GM12878 (cell line): Measurements from ENCODE around the gene KBTBD2. TPM values are rescaled to one million over a fixed set of nuclear protein-coding genes. Genes with fewer than 3 reads are reported as not detected.

ENCODE experiments used
- ATAC-seq: fragments of 200-7000 bp; cut with Tn5 transposase; 3 replicates; pipeline ENCODE4 v1.9.1; 2020; ENCODE audit warnings: mild to moderate bottlenecking, moderate library complexity
- BruUV-seq: library from RNA; stranded (reverse); fragments of 400-500 nt; replicated peaks from 2 replicates; lab custom pipeline; 2021; lab: Mats Ljungman, UMichigan
- CTCF ChIA-PET: fragments of 300-600 bp; sonication (Branson Sonifier 250); formaldehyde crosslinking; extraction: SDS; loops from one replicate; lab custom pipeline; 2021; ENCODE audit warnings: inconsistent platforms; lab: Yijun Ruan, JAX
- POLR2A ChIA-PET: fragments of 350-600 bp; formaldehyde crosslinking; extraction: SDS; loops from one replicate; lab custom pipeline; 2021; ENCODE audit warnings: inconsistent platforms; lab: Charles Lee
- RAD21 ChIA-PET: fragments of 300-600 bp; sonication (Branson Sonifier 250); formaldehyde crosslinking; loops from one replicate; lab custom pipeline; 2023; ENCODE audit warnings: antibody characterized with exemption; ENCODE audit not compliant: unreplicated experiment; lab: Charles Lee
- SMC1A ChIA-PET: fragments of 300-600 bp; sonication (Branson Sonifier 250); formaldehyde crosslinking; loops from one replicate; lab custom pipeline; 2023; ENCODE audit not compliant: unreplicated experiment, uncharacterized antibody; lab: Charles Lee
- DNase-seq: peaks from one replicate; pipeline ENCODE4 v3.0.0-alpha.2; 2011; ENCODE audit warnings: low read depth, low spot score
- FAIRE-seq: peaks from 3 replicates; lab custom pipeline; 2011; peaks lifted over from hg19 to GRCh38; lab: Jason Lieb, UNC
- H2AFZ ChIP-seq: 2 replicates; pipeline ENCODE4 v1.6.0; 2011; ENCODE audit warnings: low read depth, low read length, control low read depth; ENCODE audit not compliant: control insufficient read depth
- H3K27ac ChIP-seq: 2 replicates; pipeline ENCODE4 v1.5.1; 2011; ENCODE audit warnings: control low read depth; ENCODE audit not compliant: control insufficient read depth, insufficient read depth
- H3K27me3 ChIP-seq, 2 experiments: replicated peaks in 1 of 2; 2 replicates each; pipeline versions ENCODE4 v1.6.0 to v1.6.1; 2011; ENCODE audit warnings: low read length in 1 of 2; ENCODE audit not compliant: control insufficient read depth in 2 of 2, insufficient read depth in 2 of 2
- H3K36me3 ChIP-seq, 2 experiments: 2 replicates each; pipeline ENCODE4 v1.5.1; 2011; ENCODE audit warnings: low read length in 1 of 2; ENCODE audit not compliant: control insufficient read depth in 2 of 2, insufficient read depth in 2 of 2
- H3K4me1 ChIP-seq: 2 replicates; pipeline ENCODE4 v1.6.1; 2011; ENCODE audit warnings: mild to moderate bottlenecking, low read length, moderate library complexity, mixed read lengths; ENCODE audit not compliant: control insufficient read depth, insufficient read depth
- H3K4me2 ChIP-seq: 2 replicates; pipeline ENCODE4 v1.6.0; 2011; ENCODE audit warnings: control low read depth; ENCODE audit not compliant: control insufficient read depth, insufficient read depth
- H3K4me3 ChIP-seq: fragments of 200-600 bp; sonication (generic); 2 replicates; pipeline ENCODE4 v1.5.1; 2016
- H3K79me2 ChIP-seq: 2 replicates; pipeline ENCODE4 v1.6.0; 2011; ENCODE audit warnings: low read length; ENCODE audit not compliant: control insufficient read depth, insufficient read depth
- H3K9ac ChIP-seq: 2 replicates; pipeline ENCODE4 v1.8.0; 2011; ENCODE audit warnings: low read length, control low read depth, mixed read lengths; ENCODE audit not compliant: control insufficient read depth, insufficient read depth
- H3K9me3 ChIP-seq: replicated peaks from 3 replicates; pipeline ENCODE4 v1.5.1; 2011; ENCODE audit warnings: mild to moderate bottlenecking, low read length; ENCODE audit not compliant: control insufficient read depth, insufficient read depth
- H4K20me1 ChIP-seq: 2 replicates; pipeline ENCODE4 v1.6.0; 2011; ENCODE audit not compliant: control insufficient read depth, insufficient read depth
- ATF3 ChIP-seq: IDR thresholded peaks from 2 replicates; pipeline ENCODE4 v1.6.1; 2011; ENCODE audit warnings: low read depth, mild to moderate bottlenecking, low read length, moderate library complexity, borderline replicate concordance; ENCODE audit errors: extremely low read depth
- ATF7 ChIP-seq: fragments of 450-650 bp; IDR thresholded peaks from 2 replicates; pipeline ENCODE4 v1.6.1; 2016; ENCODE audit warnings: low read depth, mild to moderate bottlenecking
- CHD2 ChIP-seq: IDR thresholded peaks from 2 replicates; pipeline ENCODE4 v1.6.1; 2011; ENCODE audit warnings: low read depth, low read length, improper control_type of control experiment, borderline replicate concordance
- CREB1 ChIP-seq: IDR thresholded peaks from 2 replicates; pipeline ENCODE4 v1.6.1; 2012; ENCODE audit warnings: low read depth, mild to moderate bottlenecking, inconsistent platforms
- GATAD2B ChIP-seq: fragments of 450-650 bp; conservative IDR thresholded peaks from 2 replicates; pipeline ENCODE4 v1.6.1; 2017; ENCODE audit warnings: low read depth, mild to moderate bottlenecking, moderate library complexity
- JUNB ChIP-seq: IDR thresholded peaks from 2 replicates; pipeline ENCODE4 v1.6.1; 2016; ENCODE audit warnings: antibody characterized with exemption, mild to moderate bottlenecking
- MEF2A ChIP-seq: IDR thresholded peaks from 2 replicates; pipeline ENCODE4 v1.6.1; 2011; ENCODE audit warnings: low read depth, mild to moderate bottlenecking, low read length, moderate library complexity; ENCODE audit not compliant: insufficient read depth
- MEF2B ChIP-seq: fragments of 450-650 bp; IDR thresholded peaks from 2 replicates; pipeline ENCODE4 v1.6.1; 2018; ENCODE audit warnings: mild to moderate bottlenecking, moderate library complexity; ENCODE audit not compliant: partially characterized antibody, poor library complexity, severe bottlenecking
- NFYB ChIP-seq: IDR thresholded peaks from 2 replicates; pipeline ENCODE4 v1.6.1; 2011; ENCODE audit warnings: low read depth, mild to moderate bottlenecking, low read length, improper control_type of control experiment, moderate library complexity; ENCODE audit not compliant: insufficient read depth
- PML ChIP-seq: IDR thresholded peaks from 2 replicates; pipeline ENCODE4 v1.6.1; 2012; ENCODE audit warnings: low read length, inconsistent platforms
- RB1 ChIP-seq: fragments of 450-650 bp; formaldehyde crosslinking; IDR thresholded peaks from 2 replicates; pipeline ENCODE4 v1.6.1; 2017; ENCODE audit warnings: mild to moderate bottlenecking, borderline replicate concordance
- SKIL ChIP-seq: fragments of 450-650 bp; IDR thresholded peaks from 2 replicates; pipeline ENCODE4 v1.6.1; 2017; ENCODE audit warnings: mild to moderate bottlenecking, low read depth, inconsistent platforms; ENCODE audit not compliant: poor library complexity, severe bottlenecking
- ZNF384 ChIP-seq: IDR thresholded peaks from 2 replicates; pipeline ENCODE4 v1.6.1; 2012; ENCODE audit warnings: low read depth, mild to moderate bottlenecking, low read length, improper control_type of control experiment, borderline replicate concordance
- in situ Hi-C: fragments of 300-500 bp; cut with MboI; formaldehyde crosslinking; loops from 9 replicates; pipeline ENCODE4 v1.14.3; 2018; ENCODE audit warnings: mixed read lengths
- intact Hi-C: fragments of 100-400 bp; cut with micrococcal nuclease; formaldehyde crosslinking; loops from one replicate; pipeline ENCODE4 v1.14.2; 2022; ENCODE audit not compliant: unreplicated experiment
- polyA plus RNA-seq, 11 experiments: library from polyadenylated mRNA; depleted of rRNA in 4 of 11; unstranded in 6 of 11; stranded (reverse) in 5 of 11; fragments of >200 nt; fragmentation: Nextera tagmentation in 4 of 11; fragmentation: Illumina TruSeq in 1 of 11; extraction: Ambion mirVana in 4 of 11; extraction: Trizol in 1 of 11; gene quantifications; 1 replicate in 1 of 11; 2 replicates in 10 of 11; pipeline versions ENCODE4 v1.2.1 to v1.2.3, GENCODE V29; 2011 to 2016; ENCODE audit warnings: inconsistent platforms in 2 of 11, missing spikeins in 2 of 11, low read depth in 1 of 11
- total RNA-seq, 4 experiments: library from RNA; depleted of rRNA in 3 of 4; stranded (reverse); fragments of >200 nt in 3 of 4; fragmentation: Illumina TruSeq in 1 of 4; extraction: Trizol in 1 of 4; gene quantifications; 2 replicates each; pipeline versions ENCODE4 v1.2.1 to v1.2.3, GENCODE V29; 2013 to 2021
- TF ChIP-seq, protein P1 (sequence below): fragments of 450-650 bp; IDR thresholded peaks from 2 replicates; pipeline ENCODE4 v1.6.1; 2017; ENCODE audit warnings: borderline replicate concordance
- TF ChIP-seq, protein P2 (sequence below): fragments of 450-650 bp; IDR thresholded peaks from 2 replicates; pipeline ENCODE4 v1.6.1; 2014; ENCODE audit warnings: mild to moderate bottlenecking

The KBTBD2 gene
- total and polyA plus RNA-seq, 10 of the 15 experiments (the other 5 are each of a cell fraction or from before 2014, with no cell fraction given): 8.1 to 22.3 (median 16.2) TPM

DNA sequence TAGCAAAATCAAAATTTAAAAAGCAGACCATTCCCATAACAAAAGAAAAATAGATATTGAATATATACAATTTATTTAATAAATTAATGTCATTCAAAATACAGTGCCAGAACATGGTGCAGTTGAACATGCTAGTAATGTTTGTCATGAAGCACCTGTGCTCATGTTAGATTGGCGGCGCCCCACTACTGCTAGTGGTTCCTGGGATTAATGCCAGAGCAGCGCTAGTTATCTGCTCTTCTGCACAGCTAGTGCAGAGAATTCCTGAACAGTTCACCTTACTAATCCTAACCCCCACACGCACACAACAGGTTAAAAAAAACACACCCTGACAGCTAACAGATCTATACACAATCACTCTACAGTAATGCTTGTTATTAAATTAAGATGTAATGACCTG, 23.4 kb downstream of the KBTBD2 start (continued):
- TF ChIP-seq, protein P1, sequence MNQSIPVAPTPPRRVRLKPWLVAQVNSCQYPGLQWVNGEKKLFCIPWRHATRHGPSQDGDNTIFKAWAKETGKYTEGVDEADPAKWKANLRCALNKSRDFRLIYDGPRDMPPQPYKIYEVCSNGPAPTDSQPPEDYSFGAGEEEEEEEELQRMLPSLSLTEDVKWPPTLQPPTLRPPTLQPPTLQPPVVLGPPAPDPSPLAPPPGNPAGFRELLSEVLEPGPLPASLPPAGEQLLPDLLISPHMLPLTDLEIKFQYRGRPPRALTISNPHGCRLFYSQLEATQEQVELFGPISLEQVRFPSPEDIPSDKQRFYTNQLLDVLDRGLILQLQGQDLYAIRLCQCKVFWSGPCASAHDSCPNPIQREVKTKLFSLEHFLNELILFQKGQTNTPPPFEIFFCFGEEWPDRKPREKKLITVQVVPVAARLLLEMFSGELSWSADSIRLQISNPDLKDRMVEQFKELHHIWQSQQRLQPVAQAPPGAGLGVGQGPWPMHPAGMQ: no peak
- TF ChIP-seq NFYB (no peak), MEF2A (no peak), PML (no peak)

GRCh38 chr7:32865448-32866030, 26.0 kb downstream of the KBTBD2 start:
- SMC1A ChIA-PET: interaction anchor here (0.8 to 1.4 kb wide), 2 partner anchors 9 to 14 kb away, joined by 3 to 4 read pairs; no protein-coding TSS in a partner anchor
- Histone ChIP-seq H3K27me3 (no peaks in the 10 kb centered on the region), H3K9ac (no peak overlapping the region), H2AFZ (no peak overlapping the region), H3K9me3 (peaks cover 1% of the 10 kb centered on the region; the same call in 2 of the 3 replicates), H3K4me3 (no peak overlapping the region), H4K20me1 (no peaks in the 10 kb centered on the region), H3K79me2 (no peaks in the 10 kb centered on the region), H3K4me1 (no peaks in the 10 kb centered on the region), H3K36me3 (peaks cover 2 to 15% of the 10 kb centered on the region in 2 experiments), H3K4me2 (no peak overlapping the region), H3K27ac (no peak overlapping the region)
- RAD21 ChIA-PET: interaction anchor here (1.2 kb wide), 1 partner anchor 19 kb away, joined by 3 read pairs; no protein-coding TSS in a partner anchor
- in situ Hi-C loops (no loop called here), intact Hi-C loops (no loop called here)
- no TSS peak for BruUV-seq
- TF ChIP-seq ATF3: no peak
- TF ChIP-seq RB1: no peak
- no peak for TF ChIP-seq CHD2
- no peak for TF ChIP-seq ZNF384
- TF ChIP-seq, protein P2, sequence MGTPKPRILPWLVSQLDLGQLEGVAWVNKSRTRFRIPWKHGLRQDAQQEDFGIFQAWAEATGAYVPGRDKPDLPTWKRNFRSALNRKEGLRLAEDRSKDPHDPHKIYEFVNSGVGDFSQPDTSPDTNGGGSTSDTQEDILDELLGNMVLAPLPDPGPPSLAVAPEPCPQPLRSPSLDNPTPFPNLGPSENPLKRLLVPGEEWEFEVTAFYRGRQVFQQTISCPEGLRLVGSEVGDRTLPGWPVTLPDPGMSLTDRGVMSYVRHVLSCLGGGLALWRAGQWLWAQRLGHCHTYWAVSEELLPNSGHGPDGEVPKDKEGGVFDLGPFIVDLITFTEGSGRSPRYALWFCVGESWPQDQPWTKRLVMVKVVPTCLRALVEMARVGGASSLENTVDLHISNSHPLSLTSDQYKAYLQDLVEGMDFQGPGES: no peak
- TF ChIP-seq CREB1: no peak
- no peak for TF ChIP-seq SKIL
- TF ChIP-seq GATAD2B: no peak
- no peak for TF ChIP-seq JUNB
- TF ChIP-seq ATF7: no peak
- no peak for TF ChIP-seq MEF2B
- FAIRE-seq: no peak
- POLR2A ChIA-PET: no interaction called here
- peak; percentile 17; the same call in 2 of the 3 replicates for ATAC-seq
- no peak for DNase-seq
- CTCF ChIA-PET: interaction anchor here (0.8 kb wide), 1 partner anchor 19 kb away, joined by 3 read pairs; no protein-coding TSS in a partner anchor
